Ovary (tissue), 3 donors: Measurements from ENCODE around the gene GRK3.

ENCODE experiments used
- EP300 ChIP-seq: sonication (generic); formaldehyde crosslinking; IDR thresholded peaks from one replicate; pipeline ENCODE4 v1.6.1; 2017; ENCODE audit warnings: antibody characterized with exemption
- POLR2A ChIP-seq: fragments of 450-650 bp; IDR thresholded peaks from one replicate; pipeline ENCODE4 v1.6.1; 2017; ENCODE audit warnings: antibody characterized with exemption, mild to moderate bottlenecking, moderate library complexity
- TF ChIP-seq, protein P1 (sequence below), 3 donors: fragments of 450-650 bp in 2 of 3; fragments of 200-600 bp in 1 of 3; IDR thresholded peaks; one replicate each; pipeline versions ENCODE4 v1.5.1 to v1.8.0; 2016 to 2022; ENCODE audit warnings: antibody characterized with exemption in 3 of 3, mild to moderate bottlenecking in 1 of 3
- donor health status: DM: no; HTN: no; CAD: no.

DNA sequence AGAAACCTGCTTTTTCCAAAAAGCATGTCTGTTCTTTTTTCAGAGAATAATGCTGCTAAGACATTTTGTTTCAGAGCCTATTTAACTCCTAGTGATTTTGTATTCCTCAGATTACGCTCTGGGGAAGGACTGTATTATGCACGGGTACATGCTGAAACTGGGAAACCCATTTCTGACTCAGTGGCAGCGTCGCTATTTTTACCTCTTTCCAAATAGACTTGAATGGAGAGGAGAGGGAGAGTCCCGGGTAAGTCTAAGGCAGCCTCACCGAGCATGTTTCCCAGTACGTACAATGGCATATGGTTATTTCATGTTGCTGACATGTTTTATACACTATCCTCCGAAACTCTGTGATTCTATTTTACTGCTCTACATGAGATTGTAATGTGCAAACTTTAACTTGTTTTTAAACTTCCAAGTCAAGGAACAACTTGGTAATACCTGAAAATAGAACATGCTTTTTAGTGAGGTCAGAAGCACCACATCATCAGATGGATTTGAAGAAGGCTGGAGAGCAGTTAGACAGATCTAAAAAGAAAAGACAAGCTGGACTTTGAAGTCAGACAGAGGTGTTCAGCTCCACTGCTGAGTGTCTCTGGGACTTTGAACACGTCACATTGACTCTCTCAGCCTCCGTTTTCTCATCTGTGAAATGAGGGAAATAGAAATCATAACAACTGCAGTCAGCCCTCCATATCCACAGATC, 153.8 kb downstream of the GRK3 start:
- TF ChIP-seq, protein P1, sequence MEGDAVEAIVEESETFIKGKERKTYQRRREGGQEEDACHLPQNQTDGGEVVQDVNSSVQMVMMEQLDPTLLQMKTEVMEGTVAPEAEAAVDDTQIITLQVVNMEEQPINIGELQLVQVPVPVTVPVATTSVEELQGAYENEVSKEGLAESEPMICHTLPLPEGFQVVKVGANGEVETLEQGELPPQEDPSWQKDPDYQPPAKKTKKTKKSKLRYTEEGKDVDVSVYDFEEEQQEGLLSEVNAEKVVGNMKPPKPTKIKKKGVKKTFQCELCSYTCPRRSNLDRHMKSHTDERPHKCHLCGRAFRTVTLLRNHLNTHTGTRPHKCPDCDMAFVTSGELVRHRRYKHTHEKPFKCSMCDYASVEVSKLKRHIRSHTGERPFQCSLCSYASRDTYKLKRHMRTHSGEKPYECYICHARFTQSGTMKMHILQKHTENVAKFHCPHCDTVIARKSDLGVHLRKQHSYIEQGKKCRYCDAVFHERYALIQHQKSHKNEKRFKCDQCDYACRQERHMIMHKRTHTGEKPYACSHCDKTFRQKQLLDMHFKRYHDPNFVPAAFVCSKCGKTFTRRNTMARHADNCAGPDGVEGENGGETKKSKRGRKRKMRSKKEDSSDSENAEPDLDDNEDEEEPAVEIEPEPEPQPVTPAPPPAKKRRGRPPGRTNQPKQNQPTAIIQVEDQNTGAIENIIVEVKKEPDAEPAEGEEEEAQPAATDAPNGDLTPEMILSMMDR (IDR thresholded peaks at IDR 0.05) = no peak
- no peak for TF ChIP-seq POLR2A
- TF ChIP-seq EP300 = no peak
